NCI-H1436 treated with DMSO at 0.1 percent for 48 hours (cell line): Measurements from ENCODE around the gene NPTXR.

ENCODE experiments used
- DNase-seq: peaks from one replicate; lab custom pipeline; 2025; lab: John Stamatoyannopoulos, UW

Gene NPTXR

GRCh38 chr22:38770257-38770949 lies 73.4 kb downstream of the NPTXR start:
- no peak for DNase-seq
